PC-3 (cell line): Measurements from ENCODE around the gene SCARB2. TPM values are rescaled to one million over a fixed set of nuclear protein-coding genes. Genes with fewer than 3 reads are reported as not detected.
A peak's percentile ranks its signal among the peaks of the same experiment; 100 is the strongest.

Experiments used
- ATAC-seq: fragments of 200-7000 bp; cut with Tn5 transposase; 2 replicates; pipeline ENCODE4 v1.9.1; 2020; ENCODE audit warnings: mild to moderate bottlenecking, moderate library complexity
- BruUV-seq: library from RNA; stranded (reverse); fragments of 400-500 nt; replicated peaks from 2 replicates; lab custom pipeline; 2021; lab: Mats Ljungman, UMichigan
- CTCF ChIA-PET: fragments of 300-600 bp; sonication (Branson Sonifier 250); formaldehyde crosslinking; loops from one replicate; lab custom pipeline; 2022; ENCODE audit warnings: antibody characterized with exemption; lab: Charles Lee
- POLR2A ChIA-PET: fragments of 300-600 bp; sonication (Branson Sonifier 250); formaldehyde crosslinking; loops from one replicate; lab custom pipeline; 2022; ENCODE audit warnings: antibody characterized with exemption; ENCODE audit not compliant: unreplicated experiment; lab: Charles Lee
- DNase-seq: peaks from one replicate; pipeline ENCODE4 v3.0.0-alpha.2; 2015
- H2AFZ ChIP-seq: fragments of 300-600 bp; sonication (generic); 2 replicates; pipeline ENCODE4 v1.6.0; 2016; ENCODE audit warnings: antibody characterized with exemption, low read length
- H3F3A ChIP-seq: fragments of 300-600 bp; sonication (generic); one replicate; pipeline ENCODE4 v1.6.0; 2017; ENCODE audit warnings: antibody characterized with exemption, low read length, control low read depth, mild to moderate bottlenecking; ENCODE audit not compliant: unreplicated experiment
- H3K27ac ChIP-seq: fragments of 300-600 bp; sonication (generic); 2 replicates; pipeline ENCODE4 v1.5.1; 2016; ENCODE audit warnings: mild to moderate bottlenecking, low read length
- H3K27me3 ChIP-seq: fragments of 300-600 bp; sonication (generic); 2 replicates; pipeline ENCODE4 v1.6.1; 2016; ENCODE audit warnings: low read length, mixed read lengths
- H3K36me3 ChIP-seq: fragments of 300-600 bp; sonication (generic); 2 replicates; pipeline ENCODE4 v1.6.1; 2016; ENCODE audit warnings: low read depth, mixed run types, low read length, mixed read lengths
- H3K4me1 ChIP-seq: fragments of 300-600 bp; sonication (generic); 2 replicates; pipeline ENCODE4 v1.5.1; 2016; ENCODE audit warnings: low read length; ENCODE audit not compliant: insufficient read depth
- H3K4me2 ChIP-seq: fragments of 300-600 bp; sonication (generic); 2 replicates; pipeline ENCODE4 v1.6.0; 2016; ENCODE audit warnings: low read length
- H3K4me3 ChIP-seq: fragments of 300-600 bp; sonication (generic); 2 replicates; pipeline ENCODE4 v1.5.1; 2016; ENCODE audit warnings: mild to moderate bottlenecking, low read length, mixed read lengths
- H3K79me2 ChIP-seq: fragments of 300-600 bp; sonication (generic); 2 replicates; pipeline ENCODE4 v1.6.1; 2017; ENCODE audit warnings: low read length, mixed read lengths
- H3K9ac ChIP-seq: fragments of 300-600 bp; sonication (generic); 2 replicates; pipeline ENCODE4 v1.6.0; 2016; ENCODE audit warnings: mild to moderate bottlenecking, low read length
- H3K9me2 ChIP-seq: fragments of 300-600 bp; sonication (generic); replicated peaks from 2 replicates; pipeline ENCODE4 v1.6.1; 2016; ENCODE audit warnings: mixed run types, low read length, mixed read lengths
- H3K9me3 ChIP-seq: fragments of 300-600 bp; sonication (generic); 2 replicates; pipeline ENCODE4 v1.6.1; 2016; ENCODE audit warnings: low read length, mixed read lengths
- H4K20me1 ChIP-seq: fragments of 300-600 bp; sonication (generic); 2 replicates; pipeline ENCODE4 v1.6.1; 2016; ENCODE audit warnings: low read length, mixed read lengths
- EZH2 ChIP-seq: fragments of 300-600 bp; sonication (generic); IDR thresholded peaks from one replicate; pipeline ENCODE4 v1.6.1; 2017; ENCODE audit warnings: antibody characterized with exemption, mild to moderate bottlenecking, low read length; ENCODE audit not compliant: unreplicated experiment
- EZH2phosphoT487 ChIP-seq: fragments of 300-600 bp; sonication (generic); IDR thresholded peaks from 2 replicates; pipeline ENCODE4 v1.6.1; 2018; ENCODE audit warnings: mild to moderate bottlenecking, antibody characterized with exemption, low read length, borderline replicate concordance
- intact Hi-C: fragments of 100-400 bp; cut with micrococcal nuclease; formaldehyde crosslinking; loops from 2 replicates; pipeline ENCODE4 v1.9.0; 2023
- total RNA-seq: library from RNA; depleted of rRNA; stranded (reverse); fragments of >200 nt; gene quantifications from 2 replicates; pipeline ENCODE4 v1.2.3, GENCODE V29; 2014
- TF ChIP-seq, protein P1 (sequence below): fragments of 300-600 bp; sonication (generic); conservative IDR thresholded peaks from 2 replicates; pipeline ENCODE4 v1.5.1; 2017; ENCODE audit warnings: antibody characterized with exemption, low read depth, mild to moderate bottlenecking, low read length

SCARB2 gene
- total RNA-seq, 1 experiment from 2014 or later = 56.3 TPM

DNA sequence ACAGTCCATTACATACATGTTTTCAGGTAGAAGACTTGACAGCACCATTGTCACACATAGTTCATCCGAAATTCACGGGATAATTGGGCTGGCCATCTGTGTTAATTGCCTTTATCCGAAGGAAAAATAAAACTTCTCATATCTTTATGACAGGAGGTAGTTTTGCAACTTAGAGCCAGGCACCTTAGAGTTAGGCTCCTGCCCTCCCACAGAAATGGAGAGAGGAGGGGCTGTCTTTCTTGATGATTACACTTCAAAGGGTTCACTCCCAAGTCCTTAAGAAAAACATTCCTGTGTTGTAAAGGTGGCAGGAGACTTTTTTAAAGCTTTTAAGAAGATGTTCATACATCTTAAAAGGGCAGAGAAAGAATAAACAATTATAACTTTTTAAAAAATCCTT lies 10.5 kb upstream of the SCARB2 start:
- CTCF ChIA-PET = no interaction called here

DNA sequence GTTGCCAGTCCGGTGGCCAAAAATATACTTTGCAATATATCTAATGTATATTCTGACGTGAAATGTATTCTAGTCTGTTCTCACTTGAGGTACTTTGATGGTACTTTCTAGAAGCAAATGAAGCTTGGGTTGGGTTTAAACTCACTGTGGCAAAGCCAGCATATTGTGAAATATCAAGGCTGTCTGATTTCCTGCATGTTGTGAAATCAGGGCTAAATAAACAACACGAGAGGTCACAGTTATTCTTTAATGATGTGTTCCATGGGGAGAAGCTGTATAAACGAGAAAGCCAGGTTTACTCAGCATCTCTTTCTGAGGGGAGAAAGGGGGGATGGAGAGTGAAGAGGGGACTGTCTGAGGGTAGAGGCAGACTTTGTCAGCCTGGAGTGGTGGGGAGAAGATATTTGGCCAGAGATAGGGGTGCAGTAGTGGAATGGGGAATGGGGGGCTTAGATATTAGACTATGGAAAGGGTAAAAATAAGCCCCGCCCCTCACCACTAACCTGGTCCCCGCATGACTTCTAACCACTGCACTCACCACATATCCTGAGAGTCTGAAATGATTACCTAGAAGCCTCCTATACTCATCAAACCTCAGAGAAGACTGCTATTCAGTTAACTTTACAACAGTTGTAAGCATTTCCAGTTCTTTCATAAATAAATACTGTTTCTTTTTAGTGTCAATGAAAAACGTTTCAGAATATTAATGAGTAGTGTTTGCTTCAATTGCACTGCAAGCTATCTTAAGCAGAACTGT lies 5.9 kb upstream of the SCARB2 start:
- H3K27ac ChIP-seq = no peak overlapping the region
- TF ChIP-seq EZH2phosphoT487 (no peak), EZH2 (no peak)
- TF ChIP-seq, protein P1, sequence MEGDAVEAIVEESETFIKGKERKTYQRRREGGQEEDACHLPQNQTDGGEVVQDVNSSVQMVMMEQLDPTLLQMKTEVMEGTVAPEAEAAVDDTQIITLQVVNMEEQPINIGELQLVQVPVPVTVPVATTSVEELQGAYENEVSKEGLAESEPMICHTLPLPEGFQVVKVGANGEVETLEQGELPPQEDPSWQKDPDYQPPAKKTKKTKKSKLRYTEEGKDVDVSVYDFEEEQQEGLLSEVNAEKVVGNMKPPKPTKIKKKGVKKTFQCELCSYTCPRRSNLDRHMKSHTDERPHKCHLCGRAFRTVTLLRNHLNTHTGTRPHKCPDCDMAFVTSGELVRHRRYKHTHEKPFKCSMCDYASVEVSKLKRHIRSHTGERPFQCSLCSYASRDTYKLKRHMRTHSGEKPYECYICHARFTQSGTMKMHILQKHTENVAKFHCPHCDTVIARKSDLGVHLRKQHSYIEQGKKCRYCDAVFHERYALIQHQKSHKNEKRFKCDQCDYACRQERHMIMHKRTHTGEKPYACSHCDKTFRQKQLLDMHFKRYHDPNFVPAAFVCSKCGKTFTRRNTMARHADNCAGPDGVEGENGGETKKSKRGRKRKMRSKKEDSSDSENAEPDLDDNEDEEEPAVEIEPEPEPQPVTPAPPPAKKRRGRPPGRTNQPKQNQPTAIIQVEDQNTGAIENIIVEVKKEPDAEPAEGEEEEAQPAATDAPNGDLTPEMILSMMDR = no peak
- ATAC-seq (no peak), DNase-seq (peak; percentile 45)
- H2AFZ ChIP-seq = no peak overlapping the region
- ChIA-PET POLR2A (no interaction called here), CTCF (no interaction called here)
- no peaks in the 10 kb centered on the region for H4K20me1 ChIP-seq
- H3K9me2 ChIP-seq = no peaks in the 10 kb centered on the region
- no peak overlapping the region for H3K4me3 ChIP-seq
- H3F3A ChIP-seq = no peaks in the 10 kb centered on the region
- H3K4me1 ChIP-seq = peaks cover 25% of the 10 kb centered on the region
- H3K79me2 ChIP-seq = no peaks in the 10 kb centered on the region
- H3K4me2 ChIP-seq = peak overlapping the region; percentile 10; the same call in 1 of the 2 replicates
- H3K36me3 ChIP-seq = no peaks in the 10 kb centered on the region
- H3K9me3 ChIP-seq = no peaks in the 10 kb centered on the region
- H3K27me3 ChIP-seq = no peaks in the 10 kb centered on the region
- H3K9ac ChIP-seq = no peak overlapping the region
- intact Hi-C loops = loop anchor here (10.0 kb wide), 1 partner anchor 85 kb away; the partner anchor contains the start of gene STBD1
- BruUV-seq = no TSS peak

More for the DNA sequence above, 10.5 kb upstream of the SCARB2 start:
- H2AFZ ChIP-seq = no peak overlapping the region
- no peaks in the 10 kb centered on the region for H3K9me2 ChIP-seq
- H3K27me3 ChIP-seq = no peaks in the 10 kb centered on the region
- peaks cover 6% of the 10 kb centered on the region for H3K4me1 ChIP-seq
- POLR2A ChIA-PET = no interaction called here
- no peaks in the 10 kb centered on the region for H4K20me1 ChIP-seq
- no peak for TF ChIP-seq EZH2
- TF ChIP-seq, protein P1 = no peak
- no peak for TF ChIP-seq EZH2phosphoT487
- no peak overlapping the region for H3K4me2 ChIP-seq
- H3K27ac ChIP-seq = no peak overlapping the region
- no peak overlapping the region for H3K4me3 ChIP-seq
- H3F3A ChIP-seq = no peaks in the 10 kb centered on the region
- H3K79me2 ChIP-seq = no peaks in the 10 kb centered on the region
- no peaks in the 10 kb centered on the region for H3K36me3 ChIP-seq
- no peak for ATAC-seq
- no TSS peak for BruUV-seq
- intact Hi-C loops = no loop called here
- DNase-seq = no peak
- no peaks in the 10 kb centered on the region for H3K9me3 ChIP-seq
- H3K9ac ChIP-seq = no peak overlapping the region
